C4-2B (cell line): ENCODE results near the gene FOXE3.

Source experiments
- H3K27ac ChIP-seq: fragments of 450-650 bp; 2 replicates; pipeline ENCODE4 v1.5.1; 2017
- CTCF ChIP-seq: fragments of 450-650 bp; conservative IDR thresholded peaks from 2 replicates; pipeline ENCODE4 v1.5.1; 2017; ENCODE audit warnings: mild to moderate bottlenecking
- ZFX ChIP-seq: fragments of 450-650 bp; IDR thresholded peaks from 2 replicates; pipeline ENCODE4 v1.6.1; 2017

Gene FOXE3

GRCh38 chr1:47415728-47416318 is at the start of gene FOXE3:
Gene FOXE3, plus strand, starts transcription at chr1:47416285. Its CDS starts 31 bp downstream, at chr1:47416316.
- TF ChIP-seq ZFX, result no peak
- no peak for TF ChIP-seq CTCF
- no peak within 1 kb of the TSS for H3K27ac ChIP-seq

GRCh38 chr1:47367651-47368050 is 48.4 kb upstream of the FOXE3 start:
- no peak overlapping the region for H3K27ac ChIP-seq
- TF ChIP-seq CTCF (no peak), ZFX (no peak)

GRCh38 chr1:47371016-47371517 is 45.0 kb upstream of the FOXE3 start:
- no peak overlapping the region for H3K27ac ChIP-seq
- TF ChIP-seq CTCF (no peak), ZFX (no peak)

- no peak for TF ChIP-seq CTCF
- TF ChIP-seq ZFX, result no peak
- H3K27ac ChIP-seq, result no peak overlapping the region
Observed at GRCh38 chr1:47374501-47374900, 41.6 kb upstream of the FOXE3 start.

- no peak overlapping the region for H3K27ac ChIP-seq
- no peak for TF ChIP-seq ZFX
- no peak for TF ChIP-seq CTCF
Observed at GRCh38 chr1:47378147-47378546, 37.9 kb upstream of the FOXE3 start.

- no peak for TF ChIP-seq CTCF
- TF ChIP-seq ZFX, result no peak
- peak overlapping the region; percentile 59 for H3K27ac ChIP-seq
Observed at GRCh38 chr1:47380699-47381098, 35.4 kb upstream of the FOXE3 start.

- no peak for TF ChIP-seq CTCF
- TF ChIP-seq ZFX, result no peak
- H3K27ac ChIP-seq, result no peak overlapping the region
Observed at GRCh38 chr1:47382399-47382983, 33.6 kb upstream of the FOXE3 start.
